Esophagus muscularis mucosa (tissue), 4 donors: Measurements from ENCODE around the gene ANTXR1.

Experiments
- EP300 ChIP-seq: sonication (generic); formaldehyde crosslinking; IDR thresholded peaks from one replicate; pipeline ENCODE4 v1.6.1; 2017; ENCODE audit warnings: antibody characterized with exemption
- POLR2A ChIP-seq: fragments of 450-650 bp; IDR thresholded peaks from one replicate; pipeline ENCODE4 v1.6.1; 2017; ENCODE audit warnings: antibody characterized with exemption, moderate library complexity, mild to moderate bottlenecking, low read depth
- TF ChIP-seq, protein P1 (sequence below), 3 experiments: fragments of 200-600 bp in 2 of 3; fragments of 450-650 bp in 1 of 3; sonication (generic) in 2 of 3; IDR thresholded peaks; one replicate each; pipeline ENCODE4 v1.5.1; 2017 to 2019; ENCODE audit warnings: antibody characterized with exemption in 3 of 3, mild to moderate bottlenecking in 2 of 3, moderate library complexity in 1 of 3

DNA sequence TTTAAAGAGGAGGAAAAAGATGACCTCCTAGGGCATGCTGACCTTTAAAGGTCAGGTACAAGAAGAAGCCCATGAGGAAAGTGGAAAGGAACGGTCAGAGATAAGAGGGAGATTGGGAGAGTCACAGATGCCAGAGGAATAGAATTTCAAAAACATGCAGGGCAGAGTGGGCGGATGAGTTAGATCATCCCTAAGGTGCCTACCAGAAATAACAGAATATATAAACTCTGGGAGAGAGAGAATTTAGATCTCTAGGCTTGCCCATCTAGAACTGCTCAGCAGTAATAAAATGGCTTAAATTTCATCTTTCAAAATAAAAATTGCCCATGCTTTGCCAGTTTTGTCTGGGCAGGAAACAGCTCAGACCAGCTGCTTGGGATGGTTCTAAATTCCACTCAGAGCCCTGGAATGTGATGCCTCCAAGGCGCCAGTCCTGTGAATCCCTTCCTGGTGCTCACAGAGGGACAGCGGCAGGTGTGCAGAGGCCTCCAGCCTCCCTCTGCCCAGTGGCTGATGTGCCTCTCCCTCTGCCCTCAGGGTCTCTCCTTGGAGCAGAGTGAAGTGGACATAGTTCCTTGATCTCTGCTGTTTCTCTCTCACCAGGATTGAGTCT, 130.9 kb downstream of the ANTXR1 start:
- TF ChIP-seq, protein P1, sequence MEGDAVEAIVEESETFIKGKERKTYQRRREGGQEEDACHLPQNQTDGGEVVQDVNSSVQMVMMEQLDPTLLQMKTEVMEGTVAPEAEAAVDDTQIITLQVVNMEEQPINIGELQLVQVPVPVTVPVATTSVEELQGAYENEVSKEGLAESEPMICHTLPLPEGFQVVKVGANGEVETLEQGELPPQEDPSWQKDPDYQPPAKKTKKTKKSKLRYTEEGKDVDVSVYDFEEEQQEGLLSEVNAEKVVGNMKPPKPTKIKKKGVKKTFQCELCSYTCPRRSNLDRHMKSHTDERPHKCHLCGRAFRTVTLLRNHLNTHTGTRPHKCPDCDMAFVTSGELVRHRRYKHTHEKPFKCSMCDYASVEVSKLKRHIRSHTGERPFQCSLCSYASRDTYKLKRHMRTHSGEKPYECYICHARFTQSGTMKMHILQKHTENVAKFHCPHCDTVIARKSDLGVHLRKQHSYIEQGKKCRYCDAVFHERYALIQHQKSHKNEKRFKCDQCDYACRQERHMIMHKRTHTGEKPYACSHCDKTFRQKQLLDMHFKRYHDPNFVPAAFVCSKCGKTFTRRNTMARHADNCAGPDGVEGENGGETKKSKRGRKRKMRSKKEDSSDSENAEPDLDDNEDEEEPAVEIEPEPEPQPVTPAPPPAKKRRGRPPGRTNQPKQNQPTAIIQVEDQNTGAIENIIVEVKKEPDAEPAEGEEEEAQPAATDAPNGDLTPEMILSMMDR (IDR thresholded peaks at IDR 0.05) = no peak
- TF ChIP-seq POLR2A = no peak
- TF ChIP-seq EP300 = no peak
